Measurements from ENCODE around the gene GPBP1. TPM values are rescaled to one million over a fixed set of nuclear protein-coding genes. Genes with fewer than 3 reads are reported as not detected.

Gene GPBP1
- total and polyA plus RNA-seq, 2 donors (not counting 3 experiments of a cell fraction or from before 2014, with no cell fraction given) = 11.7 to 57.4 TPM

- intact Hi-C loops (cut with micrococcal nuclease) (no loop called here), dilution Hi-C loops (cut with MboI; ENCODE audit: extremely low pct_ligation_motif_present, low sequenced_read_pairs) (no loop called here)
- H3K4me3 ChIP-seq (replicated peaks in 1 of 3; ENCODE audit: insufficient read depth in 1 of 3, low read depth in 1 of 3, low read length in 3 of 3) = no peak overlapping the region
- H3K36me3 ChIP-seq (ENCODE audit: control insufficient read depth in 2 of 2, extremely low read depth in 1 of 2, insufficient read depth in 2 of 2, low read length in 2 of 2) = no peaks in the 10 kb centered on the region
- peaks cover 1% of the 10 kb centered on the region for H4K20me1 ChIP-seq (replicated peaks; ENCODE audit: control insufficient read depth, extremely low read depth, insufficient read depth, low read length)
- no peak overlapping the region for H2AFZ ChIP-seq (ENCODE audit: low read depth, low read length)
- H3K9me1 ChIP-seq (replicated peaks; ENCODE audit: control insufficient read depth, extremely low read depth, insufficient read depth, low read length) = no peaks in the 10 kb centered on the region
- H3K79me2 ChIP-seq (ENCODE audit: control insufficient read depth, insufficient read depth, low read length) = peaks cover 99% of the 10 kb centered on the region
- no peak overlapping the region for H3K4me2 ChIP-seq (ENCODE audit: insufficient read depth, low read length)
- no peak overlapping the region for H3K27ac ChIP-seq (ENCODE audit: insufficient read depth, low read depth, low read length)
- DNase-seq (ENCODE audit: low read depth, low spot score) = no peak
- H3K9ac ChIP-seq (replicated peaks; ENCODE audit: extremely low read depth, insufficient read depth, low read length) = no peak overlapping the region
- H3K27me3 ChIP-seq (ENCODE audit: control insufficient read depth in 2 of 2, insufficient read depth in 2 of 2, low read length in 2 of 2) = no peaks in the 10 kb centered on the region
- BruUV-seq (replicated peaks) = no TSS peak
- no peak for TF ChIP-seq MAX (IDR thresholded peaks at IDR 0.05; ENCODE audit: insufficient read depth, insufficient read length)
- no peak for TF ChIP-seq JUN (IDR thresholded peaks at IDR 0.05; ENCODE audit: borderline replicate concordance, insufficient read depth, insufficient read length, low read depth)
- no peak for TF ChIP-seq POLR2AphosphoS5 (IDR thresholded peaks at IDR 0.05; ENCODE audit: insufficient read depth, low read depth, low read length)
- no peak for TF ChIP-seq POLR2A (IDR thresholded peaks at IDR 0.05; ENCODE audit: low read depth, low read length)
- no peak for TF ChIP-seq GATA2 (IDR thresholded peaks at IDR 0.05; ENCODE audit: insufficient read depth, insufficient read length, low read depth, low read length)
- TF ChIP-seq FOS (IDR thresholded peaks at IDR 0.05; ENCODE audit: borderline replicate concordance, insufficient read depth, low read length) = no peak
- no peak for TF ChIP-seq EZH2 (IDR thresholded peaks at IDR 0.05; ENCODE audit: borderline replicate concordance, low read depth, low read length, severe bottlenecking)
- no peak for TF ChIP-seq MYC (IDR thresholded peaks at IDR 0.05; ENCODE audit: low read depth, low read length)
- no peak for TF ChIP-seq CTCF (IDR thresholded peaks at IDR 0.05; ENCODE audit: extremely low read depth in 1 of 2, insufficient read depth in 1 of 2, low read depth in 1 of 2, low read length in 2 of 2)
- ChIA-PET POLR2A (no interaction called here), CTCF (no interaction called here)
- H3K4me1 ChIP-seq (ENCODE audit: control insufficient read depth, extremely low read depth, insufficient read depth, low read length) = peaks cover 1% of the 10 kb centered on the region
- no peak for FAIRE-seq
- no peaks in the 10 kb centered on the region for H3K9me3 ChIP-seq (replicated peaks; ENCODE audit: control insufficient read depth, insufficient read depth, low read length)
These were observed 10.5 kb downstream of the GPBP1 start for GRCh38 chr5:57184322-57184721.
